ENCODE data around the gene TNFAIP8.

DNA sequence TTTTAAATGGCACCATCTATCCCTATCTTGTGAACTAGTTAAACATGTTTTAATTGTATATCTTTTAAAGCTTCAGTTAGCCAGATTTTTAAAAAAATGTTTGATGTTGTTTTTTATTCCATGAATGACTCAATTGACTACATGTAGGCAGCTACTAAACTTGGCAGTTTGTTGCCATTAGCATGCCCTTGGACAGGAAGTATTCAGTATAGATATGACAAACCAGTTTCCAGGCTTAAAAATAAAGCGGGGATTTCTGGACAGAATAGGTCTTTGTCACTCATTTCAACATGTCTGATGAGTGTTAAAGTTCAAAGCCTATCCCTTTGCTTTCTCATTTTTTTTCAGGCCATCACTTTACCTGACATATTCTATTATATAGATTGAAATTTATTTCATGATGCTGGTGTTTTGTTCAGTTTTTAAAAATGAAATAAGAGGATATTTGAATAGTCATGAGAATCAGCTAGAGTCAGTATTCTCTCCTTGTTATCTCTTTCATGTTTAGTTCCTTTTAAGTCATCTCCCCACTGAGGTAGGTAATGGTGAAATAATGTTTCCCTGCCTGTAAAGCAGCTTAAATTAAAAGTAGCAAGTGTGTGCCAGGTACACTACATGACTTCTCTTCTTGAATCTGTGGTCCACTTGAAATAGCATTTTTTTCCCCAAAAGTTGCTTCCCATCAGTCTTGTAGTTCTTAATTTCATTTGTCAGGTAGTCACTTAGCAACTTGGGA is 11.9 kb downstream of the TNFAIP8 start:
- TF ChIP-seq CTCF (conservative IDR thresholded peaks at IDR 0.05 in 1 of 2, IDR thresholded peaks at IDR 0.05 in 1 of 2; ENCODE audit: low read depth in 1 of 2, low read length in 2 of 2), result no peak
- TF ChIP-seq EZH2 (IDR thresholded peaks at IDR 0.05; ENCODE audit: low read length, missing control alignments), result no peak
